GM18519 (cell line): ENCODE results near the gene SUGCT.

Experiments used
- ATAC-seq: cut with Tn5 transposase; IDR thresholded peaks from one replicate; pipeline ENCODE4 v1.9.1; 2021; ENCODE audit warnings: mild to moderate bottlenecking, moderate library complexity; ENCODE audit not compliant: unreplicated experiment, low FRiP score

SUGCT gene

GRCh38 chr7:40746841-40747556 lies 612.2 kb downstream of the SUGCT start:
- no peak for ATAC-seq

DNA sequence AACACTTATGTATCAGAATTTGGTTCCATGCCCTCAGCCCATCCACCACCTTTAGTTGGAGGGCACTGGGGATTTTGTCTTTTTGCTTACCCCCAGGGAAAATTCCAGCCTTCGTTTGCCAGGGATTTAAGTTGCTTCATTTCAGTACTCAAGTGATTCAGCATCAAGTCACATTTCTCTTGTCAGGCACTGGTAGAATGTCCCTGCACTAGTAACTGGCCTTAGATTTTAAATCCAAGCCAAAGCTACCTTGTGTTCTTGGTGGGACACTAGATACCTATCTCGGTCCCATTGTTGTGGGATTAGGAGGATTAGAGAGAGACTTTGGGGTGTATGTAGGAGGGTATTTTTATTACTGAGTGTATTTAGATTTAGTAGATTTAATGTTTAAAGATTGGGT lies 613.1 kb downstream of the SUGCT start:
- ATAC-seq = no peak

DNA sequence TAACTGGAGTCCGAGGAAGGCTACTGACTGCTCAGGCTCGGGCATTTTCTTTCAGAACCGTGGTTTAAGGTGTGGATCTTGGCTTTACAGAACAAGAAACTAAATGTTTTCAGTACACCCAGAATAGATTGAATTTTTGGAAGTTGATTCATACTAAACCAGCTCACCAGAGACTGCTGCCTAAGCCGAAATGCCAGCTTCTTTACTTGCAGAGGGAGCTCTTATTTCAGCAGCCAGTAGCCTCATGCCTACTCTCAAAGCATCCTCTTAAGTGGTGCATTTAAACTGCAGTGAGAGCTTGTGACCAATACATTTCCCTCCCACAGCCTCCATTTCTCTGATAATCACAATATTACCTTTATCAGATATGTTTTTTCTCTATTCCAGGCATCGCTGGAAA lies 615.1 kb downstream of the SUGCT start:
- ATAC-seq = no peak

- no peak for ATAC-seq
Observed at GRCh38 chr7:40753455-40753854, 618.6 kb downstream of the SUGCT start.

DNA sequence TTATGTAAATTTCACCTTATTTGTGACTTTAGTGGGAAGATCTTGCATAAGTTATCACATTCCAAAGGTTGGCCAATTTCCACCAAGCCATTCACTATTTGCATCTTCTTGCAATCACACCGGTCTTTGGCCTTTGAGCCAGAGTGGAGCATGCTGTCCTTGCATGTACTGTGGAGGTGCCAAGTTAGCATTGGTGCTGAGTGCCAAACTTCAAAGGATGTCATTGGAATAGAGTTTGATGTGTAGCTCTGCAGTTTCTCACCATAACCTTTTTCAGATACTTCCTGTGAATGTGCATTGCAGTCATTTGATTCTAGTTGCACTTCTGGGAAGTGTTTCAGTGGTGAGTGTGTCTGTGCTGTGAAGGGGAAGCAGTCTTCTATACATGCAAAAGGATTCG lies 620.6 kb downstream of the SUGCT start:
- ATAC-seq = no peak

GRCh38 chr7:40757109-40757508 lies 622.3 kb downstream of the SUGCT start:
- no peak for ATAC-seq

GRCh38 chr7:40758590-40758989 lies 623.8 kb downstream of the SUGCT start:
- no peak for ATAC-seq

DNA sequence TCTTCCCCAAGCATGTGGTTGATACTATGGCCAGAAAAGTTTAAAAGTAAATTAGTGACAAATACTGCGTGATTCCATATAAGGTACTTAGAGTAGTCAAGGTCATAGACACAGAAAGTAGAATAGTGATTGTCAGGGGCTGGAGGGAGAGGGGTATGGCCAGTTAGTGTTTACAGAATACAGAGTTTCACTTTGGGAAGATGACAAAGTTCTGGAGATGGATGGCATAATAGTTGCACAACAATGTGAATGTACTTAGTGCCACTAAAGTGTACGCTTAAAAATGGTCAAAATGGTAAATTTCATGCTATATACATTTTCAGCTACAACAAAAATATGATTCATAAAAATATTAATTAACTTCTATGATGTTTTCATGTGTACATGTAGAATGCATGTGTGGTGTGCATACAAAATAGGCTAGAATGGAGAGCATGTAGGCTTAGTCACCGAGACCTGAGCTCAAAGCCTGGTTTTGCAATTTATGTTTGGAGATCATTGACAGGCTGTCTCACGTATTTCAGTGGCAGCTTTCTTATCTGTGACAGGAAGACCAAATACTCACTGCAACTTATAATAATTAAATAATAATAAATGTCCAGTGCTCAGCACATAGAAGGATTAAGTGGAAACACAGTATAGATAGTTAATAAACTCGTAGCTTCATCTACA lies 625.6 kb downstream of the SUGCT start:
- ATAC-seq = no peak

GRCh38 chr7:40760987-40761386 lies 626.2 kb downstream of the SUGCT start:
- ATAC-seq = no peak

DNA sequence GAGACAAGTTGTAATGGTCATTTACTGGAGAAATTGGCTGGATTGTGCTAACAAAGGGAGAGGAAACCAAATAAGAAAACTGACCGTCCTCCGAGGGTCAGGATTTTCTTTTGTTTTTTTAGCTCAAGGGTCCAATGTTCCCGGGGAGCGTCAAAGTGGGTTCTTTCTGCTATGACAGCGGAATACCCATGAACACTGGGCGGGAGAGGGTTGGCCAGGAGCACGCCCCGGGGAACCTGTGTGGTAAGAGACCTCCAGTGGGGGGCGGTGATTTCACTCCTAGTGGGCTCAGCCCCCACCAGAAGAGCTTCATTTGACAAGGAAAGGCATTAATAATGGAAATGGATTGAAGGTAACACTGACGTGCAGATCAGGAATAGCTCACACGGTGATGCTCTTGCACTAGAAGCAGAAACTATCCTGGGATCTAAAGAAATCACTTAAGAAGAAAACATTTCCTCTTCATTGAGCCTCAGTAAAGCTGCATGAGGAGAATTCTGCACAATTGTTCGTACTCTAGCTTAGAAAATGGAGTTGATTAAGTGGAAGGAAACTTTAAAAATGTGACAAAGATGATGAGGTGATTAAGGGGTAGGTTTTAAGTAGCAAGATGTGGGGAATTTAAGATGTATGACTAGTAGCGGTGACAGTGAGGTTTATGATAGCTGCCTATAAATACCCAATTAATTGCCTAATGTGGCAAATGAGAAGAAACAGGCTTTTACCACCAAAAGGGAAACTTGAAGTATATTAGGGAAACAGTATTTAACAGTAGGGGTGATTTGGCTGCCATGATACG lies 627.2 kb downstream of the SUGCT start:
- no peak for ATAC-seq

DNA sequence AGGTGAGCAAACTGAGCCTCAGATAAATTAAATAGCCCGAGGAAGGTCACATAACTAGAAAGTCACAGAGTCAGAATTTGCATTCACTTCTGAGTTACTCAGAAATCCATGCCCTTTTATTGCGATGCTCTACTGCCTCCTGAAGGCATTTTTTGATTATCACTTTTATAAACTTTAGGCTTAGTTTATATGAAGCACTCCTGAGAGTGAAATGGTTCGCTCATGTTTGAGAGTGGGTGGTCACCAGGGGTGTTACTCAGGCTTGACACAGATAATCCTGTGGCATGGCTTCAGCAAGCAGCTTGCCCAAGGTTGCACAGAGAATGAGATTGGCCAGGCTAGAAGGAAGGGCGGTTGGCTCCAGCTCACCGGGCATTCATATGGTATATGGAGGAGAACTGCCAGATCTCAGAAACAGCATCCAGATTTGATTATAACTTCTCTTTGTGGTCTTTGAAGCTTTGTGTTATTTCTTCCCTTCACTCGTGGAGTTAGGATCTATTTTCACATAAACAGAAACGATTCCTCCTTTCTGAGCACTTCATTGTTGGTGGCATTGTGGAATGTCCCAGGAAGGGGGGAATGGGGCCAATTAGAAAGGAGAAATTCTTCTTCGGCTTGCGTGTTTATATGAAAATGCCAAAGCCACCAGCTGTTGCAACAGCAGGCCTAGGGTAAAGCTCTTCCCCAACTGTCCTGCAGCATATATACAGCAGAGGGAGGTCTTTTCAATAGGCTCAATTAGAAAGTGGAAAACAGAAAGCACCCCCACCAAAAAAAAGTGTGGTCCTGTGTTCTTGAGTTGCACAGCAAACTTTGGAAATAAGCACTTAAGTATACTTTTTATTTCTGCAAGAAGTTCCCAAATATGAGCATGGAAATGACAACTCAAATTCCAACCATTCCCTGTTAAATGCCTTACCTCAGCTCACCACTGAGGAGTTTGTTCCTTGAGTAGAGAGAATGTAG lies 628.8 kb downstream of the SUGCT start:
- ATAC-seq = no peak

DNA sequence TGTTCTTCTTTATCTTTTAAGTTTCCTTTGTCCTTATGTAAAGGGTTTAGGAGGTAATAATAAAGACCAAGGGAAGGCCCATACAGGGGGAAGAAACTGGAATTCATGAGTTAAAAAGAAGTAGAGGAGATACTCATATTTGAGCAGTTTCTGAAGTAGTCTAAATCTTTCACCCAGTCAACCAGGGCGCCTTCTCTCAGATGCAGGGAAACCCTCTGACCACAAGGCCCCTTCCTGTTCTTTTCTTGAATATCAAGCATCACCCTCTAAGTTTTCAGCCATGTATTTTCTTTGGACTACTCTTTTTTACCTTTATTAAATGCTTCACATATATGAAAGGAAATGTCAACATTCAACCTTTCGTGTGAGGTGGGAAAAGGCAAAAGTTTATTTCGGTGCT lies 630.8 kb downstream of the SUGCT start:
- no peak for ATAC-seq

DNA sequence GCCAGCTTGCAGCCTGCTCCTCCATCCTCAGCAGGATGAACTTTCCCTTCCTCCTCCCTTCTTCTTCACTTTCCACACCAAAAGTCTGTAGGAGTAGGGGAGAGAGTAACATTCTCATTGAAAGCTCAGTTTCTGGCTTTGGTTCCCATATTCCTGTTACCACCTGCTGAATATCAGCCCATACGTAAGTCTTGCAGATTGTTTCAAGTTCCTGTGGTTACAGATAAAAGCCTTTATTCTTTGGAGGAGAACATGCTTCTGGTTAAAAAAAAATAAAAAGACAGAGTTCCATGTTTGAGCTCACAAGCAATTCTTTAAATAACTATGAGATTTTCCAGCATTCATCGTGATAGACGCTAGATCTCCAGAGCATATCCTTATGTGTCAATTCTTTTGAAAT lies 637.3 kb downstream of the SUGCT start:
- no peak for ATAC-seq

DNA sequence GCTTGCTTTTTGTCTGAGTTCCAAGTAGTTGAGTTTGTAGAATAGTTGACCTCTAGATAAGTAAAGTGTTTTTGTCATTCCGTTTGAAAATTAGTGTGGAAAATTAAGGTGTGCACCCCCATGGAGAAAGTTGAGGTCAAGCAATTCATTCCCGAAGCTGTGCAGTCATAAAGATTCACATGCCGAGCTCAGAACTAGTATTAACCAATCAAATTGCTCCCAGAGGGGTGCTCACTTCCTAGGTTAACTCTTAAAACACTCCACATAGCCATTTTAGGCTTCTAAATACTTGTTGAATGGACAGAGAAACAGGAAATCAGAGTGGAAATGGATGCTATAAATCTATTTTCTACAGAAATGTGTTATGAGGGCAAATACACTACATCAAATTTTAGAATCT lies 638.9 kb downstream of the SUGCT start:
- no peak for ATAC-seq

DNA sequence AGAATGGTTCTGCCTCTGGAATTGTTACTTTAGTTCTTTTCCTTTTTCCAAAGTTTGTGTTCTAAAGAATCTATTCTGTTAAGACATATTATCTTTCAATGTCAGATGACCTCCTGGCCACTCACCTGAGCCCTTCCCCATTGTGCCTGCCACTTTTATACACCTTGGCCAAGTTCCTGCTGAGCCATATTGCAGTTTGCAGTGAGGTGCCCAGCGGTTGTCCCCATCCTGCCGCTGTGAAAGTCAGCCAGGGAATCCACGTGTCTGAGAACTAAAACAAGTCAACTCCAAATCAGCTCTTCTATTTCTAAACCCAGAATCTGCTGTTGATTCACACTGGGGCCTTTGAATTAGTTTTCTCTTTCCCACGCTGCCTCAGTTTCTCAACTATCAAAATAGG lies 641.1 kb downstream of the SUGCT start:
- no peak for ATAC-seq

- ATAC-seq = no peak
Observed at GRCh38 chr7:40777730-40778312, 643.0 kb downstream of the SUGCT start.

GRCh38 chr7:40780460-40780859 lies 645.7 kb downstream of the SUGCT start:
- no peak for ATAC-seq

GRCh38 chr7:40782836-40783235 lies 648.0 kb downstream of the SUGCT start:
- no peak for ATAC-seq

GRCh38 chr7:40784176-40784575 lies 649.4 kb downstream of the SUGCT start:
- no peak for ATAC-seq

DNA sequence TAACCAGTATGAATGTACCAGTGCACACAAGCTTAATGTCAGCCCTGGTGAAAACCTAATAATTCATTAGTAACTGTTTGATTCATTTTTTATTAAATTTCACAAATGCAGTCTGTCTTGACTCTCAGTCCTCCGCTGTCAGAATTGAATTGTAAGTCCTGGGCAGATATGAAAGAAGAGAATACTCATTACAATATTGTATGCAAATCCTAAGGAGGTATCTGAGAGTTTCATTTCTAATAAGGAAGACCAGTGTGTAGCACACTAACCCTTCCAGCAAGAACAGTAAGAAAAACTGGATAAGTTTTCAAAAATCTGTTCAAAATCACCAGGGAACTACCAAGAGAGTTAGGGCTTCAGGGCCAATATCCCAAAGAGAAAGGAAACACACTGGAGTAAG lies 652.1 kb downstream of the SUGCT start:
- ATAC-seq = no peak
